WI38 (cell line): ENCODE data around the gene TDRD9.
"Not testable (repeated sequence)": the region's sequence is repeated elsewhere in the genome, so short reads cannot be mapped to it uniquely, and the experiment has no call there.

Experiments used
- H3K4me3 ChIP-seq: 2 replicates; pipeline ENCODE4 v1.5.1; 2011; ENCODE audit warnings: low read depth, mild to moderate bottlenecking, control low read depth, low read length
- TF ChIP-seq, protein P1 (sequence below): IDR thresholded peaks from 2 replicates; pipeline ENCODE4 v1.5.1; 2012; ENCODE audit warnings: low read depth, mild to moderate bottlenecking, control low read depth, low read length

The TDRD9 gene

DNA sequence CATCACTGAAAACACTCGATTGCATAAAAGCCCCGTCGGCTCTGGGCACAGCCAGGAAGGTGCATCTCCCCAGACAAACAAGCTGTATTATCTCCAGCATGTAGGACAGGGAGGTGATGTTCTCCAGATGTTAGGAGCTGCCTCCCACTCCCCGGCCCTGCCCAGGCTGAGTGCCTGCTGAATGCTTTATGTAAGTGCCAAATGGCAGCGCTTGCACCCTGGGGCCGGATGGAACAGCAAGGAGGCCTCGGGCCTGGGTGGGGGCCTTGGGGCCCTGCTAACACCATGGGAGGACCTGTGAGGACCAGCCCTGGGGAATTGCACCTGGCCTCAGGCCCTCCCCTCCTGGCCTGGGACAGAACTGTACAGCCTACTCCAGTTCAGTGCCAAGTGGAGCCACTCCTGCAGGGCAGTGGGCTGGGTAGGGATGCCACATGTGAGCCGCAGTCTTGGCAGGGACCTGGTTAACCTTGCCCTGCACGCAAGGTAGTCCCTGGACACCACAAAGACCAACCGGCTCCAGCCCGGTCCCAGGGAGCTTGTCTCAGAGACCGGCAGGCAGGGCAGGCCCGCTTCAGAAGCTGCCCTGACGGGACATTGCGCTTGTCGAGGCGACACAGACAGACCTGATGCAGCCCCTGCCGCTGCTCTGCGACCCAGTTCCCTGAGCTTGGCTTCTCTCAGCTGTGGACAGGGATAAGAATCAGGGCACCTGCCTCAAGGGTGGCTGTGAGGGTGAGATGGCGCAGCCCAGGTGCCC is 45.6 kb upstream of the TDRD9 start:
- TF ChIP-seq, protein P1, sequence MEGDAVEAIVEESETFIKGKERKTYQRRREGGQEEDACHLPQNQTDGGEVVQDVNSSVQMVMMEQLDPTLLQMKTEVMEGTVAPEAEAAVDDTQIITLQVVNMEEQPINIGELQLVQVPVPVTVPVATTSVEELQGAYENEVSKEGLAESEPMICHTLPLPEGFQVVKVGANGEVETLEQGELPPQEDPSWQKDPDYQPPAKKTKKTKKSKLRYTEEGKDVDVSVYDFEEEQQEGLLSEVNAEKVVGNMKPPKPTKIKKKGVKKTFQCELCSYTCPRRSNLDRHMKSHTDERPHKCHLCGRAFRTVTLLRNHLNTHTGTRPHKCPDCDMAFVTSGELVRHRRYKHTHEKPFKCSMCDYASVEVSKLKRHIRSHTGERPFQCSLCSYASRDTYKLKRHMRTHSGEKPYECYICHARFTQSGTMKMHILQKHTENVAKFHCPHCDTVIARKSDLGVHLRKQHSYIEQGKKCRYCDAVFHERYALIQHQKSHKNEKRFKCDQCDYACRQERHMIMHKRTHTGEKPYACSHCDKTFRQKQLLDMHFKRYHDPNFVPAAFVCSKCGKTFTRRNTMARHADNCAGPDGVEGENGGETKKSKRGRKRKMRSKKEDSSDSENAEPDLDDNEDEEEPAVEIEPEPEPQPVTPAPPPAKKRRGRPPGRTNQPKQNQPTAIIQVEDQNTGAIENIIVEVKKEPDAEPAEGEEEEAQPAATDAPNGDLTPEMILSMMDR: no peak
- no peak overlapping the region for H3K4me3 ChIP-seq

DNA sequence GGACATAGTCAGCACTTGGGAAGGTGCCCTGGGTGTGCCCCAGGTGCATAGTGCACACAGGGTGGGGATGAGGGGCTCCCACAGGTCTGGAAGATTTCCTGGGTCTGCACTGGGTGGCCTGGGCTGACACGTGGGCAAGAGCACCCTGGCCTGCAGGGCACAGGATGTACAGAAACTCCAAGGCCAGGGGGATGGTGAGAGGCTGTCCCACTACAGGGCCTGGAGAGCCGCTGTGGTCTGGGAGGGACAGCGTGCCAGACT is 45.1 kb upstream of the TDRD9 start:
- TF ChIP-seq, protein P1: no peak

DNA sequence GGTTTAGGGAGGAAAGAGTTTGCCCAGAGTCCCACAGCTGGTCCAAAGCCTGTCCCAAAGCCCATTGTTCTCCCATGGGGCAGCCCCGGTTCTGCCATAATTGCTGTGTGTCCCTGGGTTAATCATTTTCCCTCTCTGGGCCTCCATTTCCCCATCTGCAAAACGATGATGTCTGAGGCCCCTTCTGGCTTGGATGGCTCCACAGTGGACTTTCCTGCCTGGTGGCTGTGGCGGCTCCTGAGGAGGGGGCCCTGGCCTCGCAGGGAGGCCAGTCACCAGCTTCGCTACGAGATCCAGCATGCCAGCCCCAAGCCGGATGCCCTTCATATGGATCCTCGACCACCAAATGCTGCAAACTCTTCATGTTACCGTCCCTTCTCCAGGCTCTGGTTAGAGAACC is 43.4 kb upstream of the TDRD9 start:
- TF ChIP-seq, protein P1: no peak
- H3K4me3 ChIP-seq: no peak overlapping the region

More for the DNA sequence above, 45.1 kb upstream of the TDRD9 start:
- no peak overlapping the region for H3K4me3 ChIP-seq

DNA sequence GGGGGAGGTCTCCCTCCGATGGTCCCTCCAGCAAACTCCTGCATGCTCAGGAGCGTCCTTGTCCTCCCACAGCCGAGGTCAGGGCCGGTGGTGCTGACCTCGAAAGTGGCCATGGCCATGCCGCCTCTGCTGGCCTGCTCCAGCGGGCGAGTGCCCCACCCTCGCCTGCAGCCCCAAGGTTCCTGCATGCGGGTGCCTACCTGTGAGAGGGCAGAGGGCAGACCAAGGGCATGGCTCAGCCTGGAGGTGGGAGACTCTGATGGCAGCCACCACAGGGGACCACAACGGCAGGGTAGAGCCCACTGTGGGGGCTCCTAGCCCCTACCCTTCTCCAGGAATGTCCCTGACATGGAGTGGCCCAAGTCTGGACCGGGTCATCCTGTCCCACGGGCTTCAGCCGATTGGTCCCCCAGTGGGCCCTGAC is 42.7 kb upstream of the TDRD9 start:
- no peak overlapping the region for H3K4me3 ChIP-seq
- TF ChIP-seq, protein P1: no peak

DNA sequence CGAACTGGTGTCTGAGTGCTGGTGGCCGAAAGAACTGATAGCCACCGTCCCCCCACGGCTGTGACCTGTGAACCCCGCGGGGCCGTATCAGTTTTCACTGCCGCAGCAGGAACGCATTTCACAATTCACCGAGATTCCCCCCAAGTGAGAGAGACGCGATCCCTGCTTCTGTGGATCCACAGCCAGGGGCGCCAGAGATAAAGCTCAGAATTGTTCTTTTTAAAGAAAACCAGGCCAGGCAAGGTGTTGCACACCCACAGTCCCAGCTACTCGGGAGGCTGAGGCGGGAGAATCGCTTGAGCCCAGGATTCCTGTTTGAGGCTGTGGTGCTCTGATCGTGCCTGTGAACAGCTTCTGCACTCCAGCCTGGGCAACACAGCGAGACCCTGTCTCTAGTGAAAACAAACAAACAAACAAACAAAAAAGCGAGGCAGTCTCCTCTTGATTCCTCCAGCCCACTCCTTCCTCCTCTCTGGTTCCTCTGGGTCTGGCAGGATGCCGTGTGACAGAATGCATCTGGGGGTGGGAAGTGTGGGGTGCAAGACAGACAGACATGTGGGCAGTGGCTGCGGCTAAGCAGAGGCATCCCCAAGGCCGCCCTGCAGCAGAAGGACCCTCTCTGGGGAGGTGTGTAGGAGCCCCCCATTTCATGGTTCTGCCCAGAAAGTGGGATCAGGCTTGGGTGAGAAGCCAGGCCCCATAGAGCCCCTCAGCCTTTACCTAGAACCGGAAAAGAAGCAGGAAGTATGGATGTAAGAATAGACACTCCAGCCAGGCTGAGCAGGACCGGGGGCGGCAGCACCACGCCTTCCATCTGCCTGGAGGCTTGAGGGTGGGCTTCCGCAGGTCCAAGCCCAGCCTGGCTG is 41.7 kb upstream of the TDRD9 start:
- TF ChIP-seq, protein P1: no peak
- H3K4me3 ChIP-seq: no peak overlapping the region

DNA sequence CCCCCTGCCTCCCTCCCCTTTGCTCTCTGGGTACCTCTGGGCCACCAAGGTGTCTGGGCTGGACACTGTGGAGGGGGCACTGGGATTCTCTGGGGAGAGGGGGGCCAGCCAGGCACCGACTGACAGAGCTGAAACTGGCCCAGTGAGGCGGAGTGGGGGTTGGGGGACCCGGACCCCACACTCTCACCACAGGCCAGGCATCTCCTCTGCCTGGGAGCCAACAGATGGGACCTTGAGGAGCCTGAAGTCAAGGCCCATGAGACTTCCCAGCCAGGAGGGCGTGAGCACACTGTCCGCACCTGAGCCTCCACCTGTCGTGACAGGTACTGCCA is 41.1 kb upstream of the TDRD9 start:
- TF ChIP-seq, protein P1: no peak
- H3K4me3 ChIP-seq: no peak overlapping the region

DNA sequence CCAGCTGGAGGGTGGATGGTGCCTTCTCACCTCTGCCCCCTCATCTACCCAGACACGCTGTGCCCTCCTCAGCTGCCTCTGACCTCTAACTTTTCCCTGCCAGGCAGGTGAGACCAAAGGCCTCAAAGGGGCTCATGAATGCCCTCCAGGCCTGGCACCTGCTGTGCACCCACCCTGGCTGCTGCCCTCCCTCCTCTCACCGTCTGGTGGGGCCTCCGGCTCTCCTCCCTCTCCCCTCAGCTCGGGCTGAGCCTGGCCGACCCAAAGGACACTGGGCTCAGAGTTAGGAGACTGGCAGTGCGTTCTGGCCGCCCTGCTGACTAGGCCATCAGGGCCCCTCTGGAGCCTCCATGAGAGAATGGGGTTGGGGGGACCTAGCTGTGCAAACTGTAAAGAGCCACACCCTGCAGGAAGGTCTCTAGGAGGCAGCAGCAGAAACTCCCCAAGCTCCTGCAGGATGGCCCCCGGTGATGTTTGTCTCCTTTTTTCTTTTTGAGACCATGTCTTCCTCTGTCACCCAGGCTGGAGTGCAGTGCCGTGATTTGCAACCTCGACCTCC is 40.6 kb upstream of the TDRD9 start:
- H3K4me3 ChIP-seq: no peak overlapping the region
- TF ChIP-seq, protein P1: no peak

DNA sequence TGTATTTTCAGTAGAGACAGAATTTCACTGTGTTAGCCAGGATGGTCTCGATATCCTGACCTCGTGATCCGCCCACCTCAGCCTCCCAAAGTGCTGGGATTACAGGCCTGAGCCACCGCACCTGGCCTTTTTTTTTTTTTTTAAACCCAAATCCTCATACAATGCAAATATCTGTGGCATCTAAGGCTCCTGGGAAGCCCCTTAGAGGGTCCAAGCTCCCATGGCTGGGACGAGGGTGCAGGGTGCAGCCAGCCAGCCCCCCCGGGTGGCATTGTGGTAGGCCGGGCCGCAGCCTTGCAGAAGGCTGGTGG is 39.3 kb upstream of the TDRD9 start:
- H3K4me3 ChIP-seq: not testable (repeated sequence)
